ENCODE data around the gene KLHL29. TPM values are rescaled to one million over a fixed set of nuclear protein-coding genes. Genes with fewer than 3 reads are reported as not detected.

Gene KLHL29
- total and polyA plus RNA-seq, 4 donors, result 0.29 to 2.3 (median 0.68) TPM

DNA sequence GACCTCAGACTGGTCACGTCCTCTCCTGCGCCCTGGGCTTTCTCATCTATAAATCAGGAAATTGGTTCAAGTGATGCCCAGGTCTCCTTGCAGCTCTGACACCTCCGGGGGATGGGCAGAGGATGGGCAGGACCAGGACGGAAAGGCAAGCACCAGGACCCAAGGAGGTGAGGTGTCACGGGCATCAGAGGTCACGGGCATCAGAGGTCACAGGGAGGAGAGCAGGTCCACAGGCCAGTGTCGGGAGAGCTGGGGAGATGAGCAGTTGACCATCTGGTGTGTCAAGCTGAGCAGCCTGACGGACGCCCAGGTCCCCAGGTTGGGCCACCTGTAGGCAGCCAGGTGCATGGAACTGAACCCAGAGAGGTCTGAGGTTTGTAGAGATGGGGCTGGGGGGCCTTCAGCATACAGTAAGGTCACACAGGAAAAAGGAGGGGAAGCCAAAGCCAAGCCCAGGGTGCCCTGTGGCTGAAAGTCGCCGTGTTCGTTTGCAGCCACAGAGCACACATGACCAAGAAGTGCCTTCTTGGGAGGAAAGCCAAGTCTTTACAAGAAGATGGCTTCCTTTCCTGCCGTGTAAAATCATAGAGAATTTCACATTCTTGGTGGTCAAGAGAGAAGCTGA lies 301.5 kb downstream of the KLHL29 start:
- H3K9ac ChIP-seq (ENCODE audit: low read depth in 1 of 2, low read length in 2 of 2), result no peak overlapping the region
- no peaks in the 10 kb centered on the region for H3K36me3 ChIP-seq (ENCODE audit: control insufficient read depth in 4 of 4, insufficient read depth in 3 of 4, low read depth in 1 of 4, low read length in 3 of 4)
- peaks cover 0 to 2% (median 0%) of the 10 kb centered on the region in 4 donors for H3K4me1 ChIP-seq (ENCODE audit: control insufficient read depth in 4 of 4, insufficient read depth in 4 of 4, low read length in 3 of 4)
- TF ChIP-seq GABPA (IDR thresholded peaks at IDR 0.05 in 1 of 2, conservative IDR thresholded peaks at IDR 0.05 in 1 of 2) (no peak), NR2F2 (IDR thresholded peaks at IDR 0.05) (no peak), RXRA (IDR thresholded peaks at IDR 0.05) (no peak), HNF4G (IDR thresholded peaks at IDR 0.05) (no peak), RAD21 (IDR thresholded peaks at IDR 0.05) (no peak), SP1 (IDR thresholded peaks at IDR 0.05) (no peak), FOXA2 (IDR thresholded peaks at IDR 0.05) (no peak)
- TF ChIP-seq, protein P1, sequence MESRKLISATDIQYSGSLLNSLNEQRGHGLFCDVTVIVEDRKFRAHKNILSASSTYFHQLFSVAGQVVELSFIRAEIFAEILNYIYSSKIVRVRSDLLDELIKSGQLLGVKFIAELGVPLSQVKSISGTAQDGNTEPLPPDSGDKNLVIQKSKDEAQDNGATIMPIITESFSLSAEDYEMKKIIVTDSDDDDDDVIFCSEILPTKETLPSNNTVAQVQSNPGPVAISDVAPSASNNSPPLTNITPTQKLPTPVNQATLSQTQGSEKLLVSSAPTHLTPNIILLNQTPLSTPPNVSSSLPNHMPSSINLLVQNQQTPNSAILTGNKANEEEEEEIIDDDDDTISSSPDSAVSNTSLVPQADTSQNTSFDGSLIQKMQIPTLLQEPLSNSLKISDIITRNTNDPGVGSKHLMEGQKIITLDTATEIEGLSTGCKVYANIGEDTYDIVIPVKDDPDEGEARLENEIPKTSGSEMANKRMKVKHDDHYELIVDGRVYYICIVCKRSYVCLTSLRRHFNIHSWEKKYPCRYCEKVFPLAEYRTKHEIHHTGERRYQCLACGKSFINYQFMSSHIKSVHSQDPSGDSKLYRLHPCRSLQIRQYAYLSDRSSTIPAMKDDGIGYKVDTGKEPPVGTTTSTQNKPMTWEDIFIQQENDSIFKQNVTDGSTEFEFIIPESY (IDR thresholded peaks at IDR 0.05), result no peak
- TF ChIP-seq, protein P2, sequence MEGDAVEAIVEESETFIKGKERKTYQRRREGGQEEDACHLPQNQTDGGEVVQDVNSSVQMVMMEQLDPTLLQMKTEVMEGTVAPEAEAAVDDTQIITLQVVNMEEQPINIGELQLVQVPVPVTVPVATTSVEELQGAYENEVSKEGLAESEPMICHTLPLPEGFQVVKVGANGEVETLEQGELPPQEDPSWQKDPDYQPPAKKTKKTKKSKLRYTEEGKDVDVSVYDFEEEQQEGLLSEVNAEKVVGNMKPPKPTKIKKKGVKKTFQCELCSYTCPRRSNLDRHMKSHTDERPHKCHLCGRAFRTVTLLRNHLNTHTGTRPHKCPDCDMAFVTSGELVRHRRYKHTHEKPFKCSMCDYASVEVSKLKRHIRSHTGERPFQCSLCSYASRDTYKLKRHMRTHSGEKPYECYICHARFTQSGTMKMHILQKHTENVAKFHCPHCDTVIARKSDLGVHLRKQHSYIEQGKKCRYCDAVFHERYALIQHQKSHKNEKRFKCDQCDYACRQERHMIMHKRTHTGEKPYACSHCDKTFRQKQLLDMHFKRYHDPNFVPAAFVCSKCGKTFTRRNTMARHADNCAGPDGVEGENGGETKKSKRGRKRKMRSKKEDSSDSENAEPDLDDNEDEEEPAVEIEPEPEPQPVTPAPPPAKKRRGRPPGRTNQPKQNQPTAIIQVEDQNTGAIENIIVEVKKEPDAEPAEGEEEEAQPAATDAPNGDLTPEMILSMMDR (IDR thresholded peaks at IDR 0.05; ENCODE audit: low read depth, low read length, missing input control), result no peak
- H3K27ac ChIP-seq (ENCODE audit: low read depth in 1 of 2, low read length in 2 of 2), result no peak overlapping the region
- H3K4me3 ChIP-seq (ENCODE audit: low read depth in 1 of 3, low read length in 3 of 3), result no peak overlapping the region
- no peaks in the 10 kb centered on the region for H3K27me3 ChIP-seq (ENCODE audit: control insufficient read depth in 4 of 4, insufficient read depth in 4 of 4, low read length in 3 of 4)
- no peaks in the 10 kb centered on the region for H3K9me3 ChIP-seq (ENCODE audit: control insufficient read depth in 4 of 4, low read length in 3 of 4)
- 88% methylated on average over 13 of the region's 13 CpGs for WGBS
- no peak for DNase-seq (ENCODE audit: low spot score)

DNA sequence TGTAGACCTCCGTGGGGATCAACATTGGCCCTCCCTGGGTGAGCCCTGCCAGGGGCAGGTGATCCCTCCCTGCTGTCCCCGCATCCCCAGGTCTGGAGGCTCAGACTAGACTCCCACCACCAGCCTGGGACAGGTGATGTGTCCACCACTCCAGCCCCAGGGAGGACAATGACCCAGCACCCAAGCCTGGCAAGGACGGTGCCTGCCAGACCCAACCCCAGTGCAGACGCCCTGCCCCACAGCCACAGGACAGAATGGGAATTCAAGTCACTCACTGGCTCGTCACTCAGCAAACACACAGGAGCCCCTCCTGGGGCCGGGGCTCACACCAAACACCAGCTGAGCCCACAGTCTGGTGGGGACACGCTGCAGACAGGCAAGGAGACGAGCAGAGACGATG lies 302.2 kb downstream of the KLHL29 start:
- WGBS, result 83% methylated on average over 9 of the region's 9 CpGs
- H3K4me1 ChIP-seq (ENCODE audit: control insufficient read depth in 4 of 4, insufficient read depth in 4 of 4, low read length in 3 of 4), result peaks cover 0 to 2% (median 0%) of the 10 kb centered on the region in 4 donors
- H3K9me3 ChIP-seq (ENCODE audit: control insufficient read depth in 4 of 4, low read length in 3 of 4), result no peaks in the 10 kb centered on the region
- DNase-seq (ENCODE audit: low spot score), result no peak
- no peaks in the 10 kb centered on the region for H3K36me3 ChIP-seq (ENCODE audit: control insufficient read depth in 4 of 4, insufficient read depth in 3 of 4, low read depth in 1 of 4, low read length in 3 of 4)
- H3K9ac ChIP-seq (ENCODE audit: low read depth in 1 of 2, low read length in 2 of 2), result no peak overlapping the region
- no peaks in the 10 kb centered on the region for H3K27me3 ChIP-seq (ENCODE audit: control insufficient read depth in 4 of 4, insufficient read depth in 4 of 4, low read length in 3 of 4)
- H3K4me3 ChIP-seq (ENCODE audit: low read depth in 1 of 3, low read length in 3 of 3), result no peak overlapping the region
- H3K27ac ChIP-seq (ENCODE audit: low read depth in 1 of 2, low read length in 2 of 2), result no peak overlapping the region
- TF ChIP-seq TAF1 (conservative IDR thresholded peaks at IDR 0.05) (no peak), SP1 (IDR thresholded peaks at IDR 0.05) (no peak), JUND (IDR thresholded peaks at IDR 0.05) (no peak), RAD21 (IDR thresholded peaks at IDR 0.05) (no peak), FOXA2 (IDR thresholded peaks at IDR 0.05) (no peak), FOXA1 (IDR thresholded peaks at IDR 0.05) (no peak), EGR1 (IDR thresholded peaks at IDR 0.05; ENCODE audit: low read depth in 2 of 2) (no peak)
- TF ChIP-seq, protein P3, sequence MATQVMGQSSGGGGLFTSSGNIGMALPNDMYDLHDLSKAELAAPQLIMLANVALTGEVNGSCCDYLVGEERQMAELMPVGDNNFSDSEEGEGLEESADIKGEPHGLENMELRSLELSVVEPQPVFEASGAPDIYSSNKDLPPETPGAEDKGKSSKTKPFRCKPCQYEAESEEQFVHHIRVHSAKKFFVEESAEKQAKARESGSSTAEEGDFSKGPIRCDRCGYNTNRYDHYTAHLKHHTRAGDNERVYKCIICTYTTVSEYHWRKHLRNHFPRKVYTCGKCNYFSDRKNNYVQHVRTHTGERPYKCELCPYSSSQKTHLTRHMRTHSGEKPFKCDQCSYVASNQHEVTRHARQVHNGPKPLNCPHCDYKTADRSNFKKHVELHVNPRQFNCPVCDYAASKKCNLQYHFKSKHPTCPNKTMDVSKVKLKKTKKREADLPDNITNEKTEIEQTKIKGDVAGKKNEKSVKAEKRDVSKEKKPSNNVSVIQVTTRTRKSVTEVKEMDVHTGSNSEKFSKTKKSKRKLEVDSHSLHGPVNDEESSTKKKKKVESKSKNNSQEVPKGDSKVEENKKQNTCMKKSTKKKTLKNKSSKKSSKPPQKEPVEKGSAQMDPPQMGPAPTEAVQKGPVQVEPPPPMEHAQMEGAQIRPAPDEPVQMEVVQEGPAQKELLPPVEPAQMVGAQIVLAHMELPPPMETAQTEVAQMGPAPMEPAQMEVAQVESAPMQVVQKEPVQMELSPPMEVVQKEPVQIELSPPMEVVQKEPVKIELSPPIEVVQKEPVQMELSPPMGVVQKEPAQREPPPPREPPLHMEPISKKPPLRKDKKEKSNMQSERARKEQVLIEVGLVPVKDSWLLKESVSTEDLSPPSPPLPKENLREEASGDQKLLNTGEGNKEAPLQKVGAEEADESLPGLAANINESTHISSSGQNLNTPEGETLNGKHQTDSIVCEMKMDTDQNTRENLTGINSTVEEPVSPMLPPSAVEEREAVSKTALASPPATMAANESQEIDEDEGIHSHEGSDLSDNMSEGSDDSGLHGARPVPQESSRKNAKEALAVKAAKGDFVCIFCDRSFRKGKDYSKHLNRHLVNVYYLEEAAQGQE (IDR thresholded peaks at IDR 0.05), result no peak

Data from liver (tissue), 9 donors.